Adrenal gland (tissue), 5 donors: ENCODE results near the gene ETV6.

Experiments used
- CTCF ChIP-seq, 6 experiments: fragments of 450-650 bp in 4 of 6; fragments of 200-600 bp in 2 of 6; sonication (generic) in 1 of 6; IDR thresholded peaks; 1 replicate in 5 of 6; 2 replicates in 1 of 6; pipeline versions ENCODE4 v1.5.1 to v1.8.0; 2016 to 2021; ENCODE audit warnings: antibody characterized with exemption in 6 of 6, mild to moderate bottlenecking in 2 of 6, moderate library complexity in 1 of 6
- POLR2A ChIP-seq, 2 donors: fragments of 450-650 bp; IDR thresholded peaks; one replicate each; pipeline ENCODE4 v1.6.1; 2017; ENCODE audit warnings: antibody characterized with exemption in 2 of 2, mild to moderate bottlenecking in 2 of 2, moderate library complexity in 1 of 2
- donor health status: DM: no; HTN: no; CAD: no.

GRCh38 chr12:11685716-11686115 lies 36.2 kb downstream of the ETV6 start:
- TF ChIP-seq CTCF (IDR thresholded peaks at IDR 0.05) (no peak), POLR2A (IDR thresholded peaks at IDR 0.05) (no peak)
